ENCODE measurements around the gene GNAS.
"Not testable (repeated sequence)": the region's sequence is repeated elsewhere in the genome, so short reads cannot be mapped to it uniquely, and the experiment has no call there.

The GNAS gene

GRCh38 chr20:58822748-58823730 is 29.5 kb upstream of the GNAS start:
- DNase-seq (ENCODE audit: low read depth) = no peak
- TF ChIP-seq MYC (IDR thresholded peaks at IDR 0.05; ENCODE audit: low read depth, low read length) (no peak), POLR2A (IDR thresholded peaks at IDR 0.05; ENCODE audit: extremely low read depth, insufficient read length) (no peak), MAX (IDR thresholded peaks at IDR 0.05; ENCODE audit: low read depth, low read length) (no peak), CTCF (IDR thresholded peaks at IDR 0.05; ENCODE audit: low read depth, low read length) (no peak)
- no peak overlapping the region for H3K4me3 ChIP-seq (ENCODE audit: low read depth, low read length)

DNA sequence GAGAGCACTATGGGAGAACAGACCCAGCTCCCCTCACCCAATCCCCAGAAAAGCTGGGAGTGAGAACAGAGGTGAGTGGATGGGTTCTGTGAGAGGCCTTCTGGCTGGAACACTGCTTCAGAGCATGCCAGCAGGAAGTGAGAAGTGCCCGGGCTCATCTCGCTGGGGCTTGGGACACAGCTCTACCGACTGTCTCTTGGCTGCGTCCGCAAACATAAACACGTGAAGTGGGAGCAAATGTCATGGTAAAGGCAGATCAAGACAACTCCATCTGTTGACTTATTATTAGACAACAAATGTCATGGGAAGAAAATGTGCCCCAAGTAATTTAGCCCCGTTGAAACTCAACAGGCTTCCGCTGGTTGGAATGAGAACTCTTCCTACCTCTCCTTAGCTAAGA is 27.7 kb upstream of the GNAS start:
- no peak for TF ChIP-seq MYC (IDR thresholded peaks at IDR 0.05; ENCODE audit: low read depth, low read length)
- no peak for TF ChIP-seq MAX (IDR thresholded peaks at IDR 0.05; ENCODE audit: low read depth, low read length)
- TF ChIP-seq POLR2A (IDR thresholded peaks at IDR 0.05; ENCODE audit: extremely low read depth, insufficient read length) = no peak
- no peak for TF ChIP-seq CTCF (IDR thresholded peaks at IDR 0.05; ENCODE audit: low read depth, low read length)
- no peak for DNase-seq (ENCODE audit: low read depth)

GRCh38 chr20:58825450-58825849 is 27.1 kb upstream of the GNAS start:
- TF ChIP-seq MAX (IDR thresholded peaks at IDR 0.05; ENCODE audit: low read depth, low read length) = no peak
- no peak for TF ChIP-seq CTCF (IDR thresholded peaks at IDR 0.05; ENCODE audit: low read depth, low read length)
- TF ChIP-seq POLR2A (IDR thresholded peaks at IDR 0.05; ENCODE audit: extremely low read depth, insufficient read length) = no peak
- no peak for TF ChIP-seq MYC (IDR thresholded peaks at IDR 0.05; ENCODE audit: low read depth, low read length)
- H3K4me3 ChIP-seq (ENCODE audit: low read depth, low read length) = no peak overlapping the region
- no peak for DNase-seq (ENCODE audit: low read depth)

More for the DNA sequence above, 27.7 kb upstream of the GNAS start:
- no peak overlapping the region for H3K4me3 ChIP-seq (ENCODE audit: low read depth, low read length)

- DNase-seq (ENCODE audit: low read depth) = no peak
- no peak overlapping the region for H3K4me3 ChIP-seq (ENCODE audit: low read depth, low read length)
Observed at GRCh38 chr20:58826271-58826670, 26.2 kb upstream of the GNAS start.

GRCh38 chr20:58828136-58828535 is 24.4 kb upstream of the GNAS start:
- no peak overlapping the region for H3K4me3 ChIP-seq (ENCODE audit: low read depth, low read length)
- DNase-seq (ENCODE audit: low read depth) = no peak
- TF ChIP-seq POLR2A (IDR thresholded peaks at IDR 0.05; ENCODE audit: extremely low read depth, insufficient read length) (no peak), CTCF (IDR thresholded peaks at IDR 0.05; ENCODE audit: low read depth, low read length) (no peak), MAX (IDR thresholded peaks at IDR 0.05; ENCODE audit: low read depth, low read length) (no peak), MYC (IDR thresholded peaks at IDR 0.05; ENCODE audit: low read depth, low read length) (no peak)

More at GRCh38 chr20:58826271-58826670, 26.2 kb upstream of the GNAS start:
- no peak for TF ChIP-seq MYC (IDR thresholded peaks at IDR 0.05; ENCODE audit: low read depth, low read length)
- TF ChIP-seq MAX (IDR thresholded peaks at IDR 0.05; ENCODE audit: low read depth, low read length) = no peak
- TF ChIP-seq CTCF (IDR thresholded peaks at IDR 0.05; ENCODE audit: low read depth, low read length) = no peak
- TF ChIP-seq POLR2A (IDR thresholded peaks at IDR 0.05; ENCODE audit: extremely low read depth, insufficient read length) = no peak

DNA sequence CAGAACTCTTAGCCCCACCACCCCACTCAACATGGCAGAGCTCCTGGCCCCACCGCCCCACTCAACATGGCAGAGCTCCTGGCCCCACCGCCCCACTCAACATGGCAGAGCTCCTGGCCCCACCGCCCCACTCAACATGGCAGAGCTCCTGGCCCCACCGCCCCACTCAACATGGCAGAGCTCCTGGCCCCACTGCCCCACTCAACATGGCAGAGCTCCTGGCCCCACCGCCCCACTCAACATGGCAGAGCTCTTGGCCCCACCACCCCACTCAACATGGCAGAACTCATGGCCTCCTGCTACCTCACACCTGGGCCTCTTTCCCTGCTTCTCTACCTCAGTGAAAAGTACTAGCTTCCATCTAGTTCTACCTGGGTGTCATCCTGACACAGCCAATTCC is 23.7 kb upstream of the GNAS start:
- DNase-seq (ENCODE audit: low read depth); H3K4me3 ChIP-seq (ENCODE audit: low read depth, low read length): not testable (repeated sequence)
